ENCODE data around the gene MCF2L. TPM values are rescaled to one million over a fixed set of nuclear protein-coding genes. Genes with fewer than 3 reads are reported as not detected.

MCF2L gene
- total RNA-seq, 1 experiment from 2014 or later: 4.5 TPM

DNA sequence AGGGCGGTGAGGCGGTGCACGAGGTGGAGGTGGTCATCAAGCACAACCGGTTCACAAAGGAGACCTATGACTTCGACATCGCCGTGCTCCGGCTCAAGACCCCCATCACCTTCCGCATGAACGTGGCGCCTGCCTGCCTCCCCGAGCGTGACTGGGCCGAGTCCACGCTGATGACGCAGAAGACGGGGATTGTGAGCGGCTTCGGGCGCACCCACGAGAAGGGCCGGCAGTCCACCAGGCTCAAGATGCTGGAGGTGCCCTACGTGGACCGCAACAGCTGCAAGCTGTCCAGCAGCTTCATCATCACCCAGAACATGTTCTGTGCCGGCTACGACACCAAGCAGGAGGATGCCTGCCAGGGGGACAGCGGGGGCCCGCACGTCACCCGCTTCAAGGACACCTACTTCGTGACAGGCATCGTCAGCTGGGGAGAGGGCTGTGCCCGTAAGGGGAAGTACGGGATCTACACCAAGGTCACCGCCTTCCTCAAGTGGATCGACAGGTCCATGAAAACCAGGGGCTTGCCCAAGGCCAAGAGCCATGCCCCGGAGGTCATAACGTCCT is 180.0 kb downstream of the MCF2L start:
- no peak for DNase-seq (ENCODE audit: low spot score)

Other genes with a start within 250 kb of the MCF2L start
- gene F7, start 136.6 kb downstream of the MCF2L start, total RNA-seq (2014; rRNA removed; shearing (Covaris generic)): not detected in 2 replicates
- not detected in 2 replicates for gene F10, start 153.6 kb downstream of the MCF2L start, total RNA-seq (2014; rRNA removed; shearing (Covaris generic))
- not detected in 2 replicates for gene PROZ, start 189.4 kb downstream of the MCF2L start, total RNA-seq (2014; rRNA removed; shearing (Covaris generic))
- 62.4 and 68.1 TPM in 2 replicates for gene PCID2, start 239.5 kb downstream of the MCF2L start, total RNA-seq (2014; rRNA removed; shearing (Covaris generic))
- 61.0 and 62.3 TPM in 2 replicates for gene CUL4A, start 240.4 kb downstream of the MCF2L start, total RNA-seq (2014; rRNA removed; shearing (Covaris generic))